Sigmoid colon (tissue), 7 donors: ENCODE measurements around the gene CDC42SE2. TPM values are rescaled to one million over a fixed set of nuclear protein-coding genes. Genes with fewer than 3 reads are reported as not detected.

Source experiments
- DNase-seq: peaks from one replicate; pipeline ENCODE4 v3.0.0-alpha.2; 2019
- H3K27ac ChIP-seq, 4 donors: fragments of 200-600 bp; sonication (generic); one replicate each; pipeline ENCODE4 v1.5.1; 2016 to 2019; ENCODE audit warnings: mild to moderate bottlenecking in 1 of 4
- H3K27me3 ChIP-seq, 3 donors: fragments of 200-600 bp; sonication (generic); one replicate each; pipeline ENCODE4 v1.5.1; 2019; ENCODE audit warnings: mild to moderate bottlenecking in 1 of 3
- H3K36me3 ChIP-seq, 4 donors: fragments of 200-600 bp; sonication (generic); one replicate each; pipeline ENCODE4 v1.5.1; 2016 to 2019
- H3K4me1 ChIP-seq, 4 donors: fragments of 200-600 bp; sonication (generic); one replicate each; pipeline ENCODE4 v1.5.1; 2017 to 2019
- H3K4me3 ChIP-seq, 4 donors: fragments of 200-600 bp; sonication (generic); one replicate each; pipeline ENCODE4 v1.5.1; 2017 to 2019; ENCODE audit warnings: mild to moderate bottlenecking in 2 of 4, moderate library complexity in 1 of 4
- H3K9me3 ChIP-seq, 4 donors: fragments of 200-600 bp in 3 of 4; sonication (generic) in 3 of 4; one replicate each; pipeline versions ENCODE4 v1.5.1 to v1.6.1; 2013 to 2019
- CTCF ChIP-seq, 4 experiments: fragments of 450-650 bp in 3 of 4; fragments of 200-600 bp in 1 of 4; IDR thresholded peaks; one replicate each; pipeline ENCODE4 v1.5.1; 2016 to 2019; ENCODE audit warnings: antibody characterized with exemption in 4 of 4, mild to moderate bottlenecking in 3 of 4, moderate library complexity in 2 of 4
- EP300 ChIP-seq, 4 donors: sonication (generic); formaldehyde crosslinking; IDR thresholded peaks; one replicate each; pipeline ENCODE4 v1.6.1; 2017; ENCODE audit warnings: antibody characterized with exemption in 4 of 4
- POLR2A ChIP-seq, 2 donors: fragments of 450-650 bp; IDR thresholded peaks; one replicate each; pipeline ENCODE4 v1.6.1; 2016; ENCODE audit warnings: antibody characterized with exemption in 2 of 2, mild to moderate bottlenecking in 2 of 2, moderate library complexity in 2 of 2
- POLR2AphosphoS5 ChIP-seq, 4 donors: sonication (generic); formaldehyde crosslinking; IDR thresholded peaks; one replicate each; pipeline ENCODE4 v1.6.1; 2017; ENCODE audit warnings: antibody characterized with exemption in 4 of 4
- WGBS, 2 donors: extraction: QIAGEN DNeasy Blood & Tissue Kit; methylation state at CpG; one replicate each; pipeline ENCODE4 v1.1.7; 2013; 5-methylcytosine and 5-hydroxymethylcytosine counted together
- intact Hi-C: fragments of 100-400 bp; cut with DNase I; formaldehyde crosslinking; loops from one replicate; pipeline ENCODE4 v1.15.1; 2023
- polyA plus RNA-seq, 3 donors: library from polyadenylated mRNA; stranded (reverse); fragments of 200-250 nt; gene quantifications; one replicate each; pipeline ENCODE4 v1.2.3, GENCODE V29; 2013
- small RNA-seq, 3 donors: library from RNA; depleted of rRNA; stranded (forward); fragments of <200 nt; gene quantifications; one replicate each; pipeline ENCODE3, GENCODE V24; 2016
- total RNA-seq, 4 donors: library from RNA; depleted of rRNA; stranded (reverse); fragments of >200 nt; gene quantifications; one replicate each; pipeline ENCODE4 v1.1.0, GENCODE V29; 2016
- donor health status: healthy with polysubstance abuse.
- donor health status: Bipolar disorder and iron deficiency.
- donor health status: healthy.

The CDC42SE2 gene
- total and polyA plus RNA-seq, 7 donors = 24.1 to 109 (median 33.2) TPM

- no peak overlapping the region for H3K4me3 ChIP-seq
- peaks cover 0 to 12% (median 0%) of the 10 kb centered on the region in 4 donors for H3K4me1 ChIP-seq
- no peak overlapping the region for H3K27ac ChIP-seq
- DNase-seq = no peak
- intact Hi-C loops = no loop called here
- TF ChIP-seq POLR2A (IDR thresholded peaks at IDR 0.05) = no peak
- TF ChIP-seq EP300 (IDR thresholded peaks at IDR 0.05) = no peak
- no peak for TF ChIP-seq POLR2AphosphoS5 (IDR thresholded peaks at IDR 0.05)
- TF ChIP-seq CTCF (IDR thresholded peaks at IDR 0.05) = no peak
- H3K27me3 ChIP-seq = no peaks in the 10 kb centered on the region
- 93 to 94% methylated on average over 2 of the region's 2 CpGs for WGBS, 2 donors
- H3K9me3 ChIP-seq = no peaks in the 10 kb centered on the region
- peaks cover 0 to 82% (median 8%) of the 10 kb centered on the region in 4 donors for H3K36me3 ChIP-seq
These were observed 177.3 kb downstream of the CDC42SE2 start for GRCh38 chr5:131441184-131441583.

Small RNA genes within 50 kb of the gene (small RNA-seq; reads per million reads assigned to genes)
- gene AC004777.1 = 0 reads per million in 3 donors
- gene RF02271 = 0 reads per million in 3 donors

Other genes starting within 250 kb of the CDC42SE2 start
- 100 to 1,000 TPM; 135 to 261 (median 251) TPM for gene HINT1, start 98.8 kb upstream of the CDC42SE2 start, total RNA-seq
- 100 to 1,000 TPM; 561 to 852 (median 744) TPM for gene HINT1, start 98.8 kb upstream of the CDC42SE2 start, polyA plus RNA-seq
- 10 to 100 TPM in 1 of 4 donors, 1 to 10 TPM in 3; 6.4 to 10.7 (median 9.0) TPM for gene LYRM7, start 93.1 kb upstream of the CDC42SE2 start, total RNA-seq
- gene LYRM7, start 93.1 kb upstream of the CDC42SE2 start, polyA plus RNA-seq = 10 to 100 TPM in 1 of 3 donors, 1 to 10 TPM in 2; 5.7 to 11.8 (median 8.4) TPM